GM12875 (cell line): ENCODE data around the gene OBSCN.

ENCODE experiments used
- H3K4me3 ChIP-seq: one replicate; pipeline ENCODE4 v1.5.1; 2011; ENCODE audit warnings: low read depth, low read length, control low read depth
- TF ChIP-seq, protein P1 (sequence below): IDR thresholded peaks from 2 replicates; pipeline ENCODE4 v1.5.1; 2011; ENCODE audit warnings: low read depth, mild to moderate bottlenecking, control low read depth, inconsistent platforms, low read length, moderate library complexity, borderline replicate concordance; ENCODE audit not compliant: insufficient read depth

OBSCN gene

DNA sequence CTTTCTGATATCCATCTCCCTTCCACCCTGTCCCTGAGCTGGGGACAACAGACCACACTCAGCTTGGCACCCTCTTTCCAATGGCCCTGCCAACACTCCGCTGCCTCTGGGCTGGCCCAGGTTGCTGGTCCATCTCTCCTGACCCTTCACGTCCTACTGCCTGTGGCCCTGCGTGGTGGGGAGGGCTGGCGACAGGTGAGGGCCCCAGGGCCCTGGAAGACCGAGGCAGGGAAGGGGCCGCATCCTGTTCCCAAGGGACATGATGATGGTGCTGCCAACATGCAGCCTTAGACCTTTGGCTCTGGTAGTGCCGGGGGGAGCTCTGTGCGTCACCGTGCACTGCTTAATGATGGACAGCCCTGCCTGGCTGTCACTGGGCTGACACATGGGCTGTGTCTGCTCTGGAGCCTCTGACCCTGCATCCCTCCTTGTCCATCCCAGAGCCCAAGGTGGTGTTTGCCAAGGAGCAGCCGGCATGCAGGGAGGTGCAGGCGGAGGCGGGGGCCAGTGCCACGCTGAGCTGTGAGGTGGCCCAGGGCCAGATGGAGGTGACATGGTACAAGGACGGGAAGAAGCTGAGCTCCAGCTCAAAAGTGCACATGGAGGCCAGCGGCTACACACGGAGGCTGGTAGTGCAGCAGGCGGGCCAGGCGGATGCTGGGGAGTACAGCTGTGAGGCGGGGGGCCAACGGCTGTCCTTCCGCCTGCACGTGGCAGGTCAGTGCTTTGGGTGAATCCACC lies 65.2 kb downstream of the OBSCN start:
- TF ChIP-seq, protein P1, sequence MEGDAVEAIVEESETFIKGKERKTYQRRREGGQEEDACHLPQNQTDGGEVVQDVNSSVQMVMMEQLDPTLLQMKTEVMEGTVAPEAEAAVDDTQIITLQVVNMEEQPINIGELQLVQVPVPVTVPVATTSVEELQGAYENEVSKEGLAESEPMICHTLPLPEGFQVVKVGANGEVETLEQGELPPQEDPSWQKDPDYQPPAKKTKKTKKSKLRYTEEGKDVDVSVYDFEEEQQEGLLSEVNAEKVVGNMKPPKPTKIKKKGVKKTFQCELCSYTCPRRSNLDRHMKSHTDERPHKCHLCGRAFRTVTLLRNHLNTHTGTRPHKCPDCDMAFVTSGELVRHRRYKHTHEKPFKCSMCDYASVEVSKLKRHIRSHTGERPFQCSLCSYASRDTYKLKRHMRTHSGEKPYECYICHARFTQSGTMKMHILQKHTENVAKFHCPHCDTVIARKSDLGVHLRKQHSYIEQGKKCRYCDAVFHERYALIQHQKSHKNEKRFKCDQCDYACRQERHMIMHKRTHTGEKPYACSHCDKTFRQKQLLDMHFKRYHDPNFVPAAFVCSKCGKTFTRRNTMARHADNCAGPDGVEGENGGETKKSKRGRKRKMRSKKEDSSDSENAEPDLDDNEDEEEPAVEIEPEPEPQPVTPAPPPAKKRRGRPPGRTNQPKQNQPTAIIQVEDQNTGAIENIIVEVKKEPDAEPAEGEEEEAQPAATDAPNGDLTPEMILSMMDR, result no peak
- H3K4me3 ChIP-seq, result no peak overlapping the region

DNA sequence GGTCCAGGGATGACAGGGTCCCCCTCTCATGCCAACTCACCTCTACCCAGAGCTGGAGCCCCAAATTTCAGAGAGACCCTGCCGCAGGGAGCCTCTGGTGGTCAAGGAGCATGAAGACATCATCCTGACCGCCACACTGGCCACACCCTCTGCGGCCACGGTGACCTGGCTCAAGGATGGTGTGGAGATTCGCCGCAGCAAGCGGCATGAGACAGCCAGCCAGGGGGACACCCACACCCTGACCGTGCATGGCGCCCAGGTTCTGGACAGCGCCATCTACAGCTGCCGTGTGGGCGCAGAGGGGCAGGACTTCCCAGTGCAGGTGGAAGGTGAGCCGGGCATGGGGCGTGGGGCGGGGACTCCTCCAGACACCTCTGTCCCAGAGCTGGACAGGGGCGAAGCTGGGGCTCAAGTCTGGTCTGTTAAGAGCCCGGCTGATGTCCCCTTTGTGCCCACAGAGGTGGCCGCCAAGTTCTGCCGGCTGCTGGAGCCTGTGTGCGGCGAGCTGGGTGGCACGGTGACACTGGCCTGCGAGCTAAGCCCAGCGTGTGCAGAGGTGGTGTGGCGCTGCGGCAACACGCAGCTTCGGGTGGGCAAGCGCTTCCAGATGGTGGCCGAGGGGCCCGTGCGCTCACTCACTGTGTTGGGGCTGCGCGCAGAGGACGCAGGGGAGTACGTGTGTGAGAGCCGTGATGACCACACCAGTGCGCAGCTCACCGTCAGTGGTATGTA lies 66.0 kb downstream of the OBSCN start:
- TF ChIP-seq, protein P1, result no peak
- no peak overlapping the region for H3K4me3 ChIP-seq

GRCh38 chr1:228274452-228275178 lies 66.8 kb downstream of the OBSCN start:
- TF ChIP-seq, protein P1, result no peak
- no peak overlapping the region for H3K4me3 ChIP-seq

DNA sequence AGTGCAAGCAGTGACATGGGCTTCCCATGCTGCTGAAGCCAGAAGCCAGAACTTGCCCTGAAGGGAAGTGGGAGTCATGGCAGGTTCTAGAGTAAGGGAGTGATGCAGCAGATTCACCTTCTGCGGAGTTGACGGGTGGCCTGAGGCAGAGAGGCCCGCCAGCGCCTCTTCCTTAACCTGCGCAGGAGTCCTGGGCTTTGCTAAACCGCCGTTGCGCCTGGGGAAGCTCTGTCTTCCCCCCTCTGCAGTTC lies 67.3 kb downstream of the OBSCN start:
- no peak overlapping the region for H3K4me3 ChIP-seq
- TF ChIP-seq, protein P1, result no peak

- peak overlapping the region; percentile 11 for H3K4me3 ChIP-seq
- TF ChIP-seq, protein P1, result no peak
Measured at GRCh38 chr1:228275430-228276173, 67.8 kb downstream of the OBSCN start.

- TF ChIP-seq, protein P1, result no peak
Measured at GRCh38 chr1:228276174-228276831, 68.5 kb downstream of the OBSCN start.

More at GRCh38 chr1:228276174-228276831, 68.5 kb downstream of the OBSCN start:
- no peak overlapping the region for H3K4me3 ChIP-seq
